Neural cell (in vitro differentiated cells): ENCODE data around the gene TECPR2.
A peak's percentile ranks its signal among the peaks of the same experiment; 100 is the strongest.

ENCODE experiments used
- EP300 ChIP-seq: fragments of 450-650 bp; conservative IDR thresholded peaks from 2 replicates; pipeline ENCODE4 v1.6.1; 2014; ENCODE audit warnings: antibody characterized with exemption, mild to moderate bottlenecking, moderate library complexity; ENCODE audit not compliant: poor library complexity, severe bottlenecking
- EZH2 ChIP-seq: fragments of 200-600, 300-800 bp; shearing (Covaris generic), sonication (generic); IDR thresholded peaks from 2 replicates; pipeline ENCODE4 v1.6.1; 2014; ENCODE audit warnings: antibody characterized with exemption, low read length, borderline replicate concordance, mild to moderate bottlenecking; ENCODE audit not compliant: insufficient read depth, poor library complexity, severe bottlenecking
- POLR2AphosphoS5 ChIP-seq: IDR thresholded peaks from 2 replicates; pipeline ENCODE4 v1.6.1; 2012
- RAD21 ChIP-seq: fragments of 450-650 bp; conservative IDR thresholded peaks from 2 replicates; pipeline ENCODE4 v1.6.1; 2014; ENCODE audit warnings: antibody characterized with exemption, mild to moderate bottlenecking, moderate library complexity
- SMC3 ChIP-seq: fragments of 450-650 bp; conservative IDR thresholded peaks from 2 replicates; pipeline ENCODE4 v1.6.1; 2014; ENCODE audit warnings: antibody characterized with exemption, mild to moderate bottlenecking, moderate library complexity; ENCODE audit not compliant: poor library complexity
- TAF1 ChIP-seq: IDR thresholded peaks from 2 replicates; pipeline ENCODE4 v1.6.1; 2012; ENCODE audit warnings: low read depth
- TF ChIP-seq, protein P1 (sequence below): fragments of 450-650 bp; IDR thresholded peaks from 2 replicates; pipeline ENCODE4 v1.5.1; 2014; ENCODE audit warnings: antibody characterized with exemption, mild to moderate bottlenecking, moderate library complexity; ENCODE audit not compliant: poor library complexity, severe bottlenecking
- TF ChIP-seq, protein P2 (sequence below): IDR thresholded peaks from 2 replicates; pipeline ENCODE4 v1.6.1; 2012; ENCODE audit warnings: borderline replicate concordance

DNA sequence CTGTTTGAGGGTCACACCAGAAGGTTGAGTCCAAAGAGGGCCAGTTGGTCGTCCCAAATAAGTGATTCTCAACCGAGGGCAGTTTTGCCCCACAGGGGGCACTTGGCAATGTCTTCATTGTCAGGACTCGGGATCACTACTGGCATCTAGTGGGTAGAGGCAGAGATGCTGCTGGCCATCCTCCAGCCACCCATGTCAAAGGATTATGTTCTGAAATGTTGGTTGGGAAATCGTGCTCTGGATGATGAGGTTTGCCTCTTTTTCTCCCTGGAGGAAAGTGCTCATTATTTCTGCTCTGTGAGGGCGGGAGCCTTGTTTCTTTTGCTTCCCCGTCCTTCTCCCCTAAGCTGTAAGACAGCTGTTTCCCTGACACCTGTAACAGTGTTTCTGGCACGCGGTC is 39.6 kb upstream of the TECPR2 start:
- TF ChIP-seq, protein P1, sequence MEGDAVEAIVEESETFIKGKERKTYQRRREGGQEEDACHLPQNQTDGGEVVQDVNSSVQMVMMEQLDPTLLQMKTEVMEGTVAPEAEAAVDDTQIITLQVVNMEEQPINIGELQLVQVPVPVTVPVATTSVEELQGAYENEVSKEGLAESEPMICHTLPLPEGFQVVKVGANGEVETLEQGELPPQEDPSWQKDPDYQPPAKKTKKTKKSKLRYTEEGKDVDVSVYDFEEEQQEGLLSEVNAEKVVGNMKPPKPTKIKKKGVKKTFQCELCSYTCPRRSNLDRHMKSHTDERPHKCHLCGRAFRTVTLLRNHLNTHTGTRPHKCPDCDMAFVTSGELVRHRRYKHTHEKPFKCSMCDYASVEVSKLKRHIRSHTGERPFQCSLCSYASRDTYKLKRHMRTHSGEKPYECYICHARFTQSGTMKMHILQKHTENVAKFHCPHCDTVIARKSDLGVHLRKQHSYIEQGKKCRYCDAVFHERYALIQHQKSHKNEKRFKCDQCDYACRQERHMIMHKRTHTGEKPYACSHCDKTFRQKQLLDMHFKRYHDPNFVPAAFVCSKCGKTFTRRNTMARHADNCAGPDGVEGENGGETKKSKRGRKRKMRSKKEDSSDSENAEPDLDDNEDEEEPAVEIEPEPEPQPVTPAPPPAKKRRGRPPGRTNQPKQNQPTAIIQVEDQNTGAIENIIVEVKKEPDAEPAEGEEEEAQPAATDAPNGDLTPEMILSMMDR, result peak; percentile 45
- TF ChIP-seq EP300 (no peak), SMC3 (peak; percentile 34), POLR2AphosphoS5 (no peak), TAF1 (no peak), RAD21 (no peak), EZH2 (no peak)
- TF ChIP-seq, protein P2, sequence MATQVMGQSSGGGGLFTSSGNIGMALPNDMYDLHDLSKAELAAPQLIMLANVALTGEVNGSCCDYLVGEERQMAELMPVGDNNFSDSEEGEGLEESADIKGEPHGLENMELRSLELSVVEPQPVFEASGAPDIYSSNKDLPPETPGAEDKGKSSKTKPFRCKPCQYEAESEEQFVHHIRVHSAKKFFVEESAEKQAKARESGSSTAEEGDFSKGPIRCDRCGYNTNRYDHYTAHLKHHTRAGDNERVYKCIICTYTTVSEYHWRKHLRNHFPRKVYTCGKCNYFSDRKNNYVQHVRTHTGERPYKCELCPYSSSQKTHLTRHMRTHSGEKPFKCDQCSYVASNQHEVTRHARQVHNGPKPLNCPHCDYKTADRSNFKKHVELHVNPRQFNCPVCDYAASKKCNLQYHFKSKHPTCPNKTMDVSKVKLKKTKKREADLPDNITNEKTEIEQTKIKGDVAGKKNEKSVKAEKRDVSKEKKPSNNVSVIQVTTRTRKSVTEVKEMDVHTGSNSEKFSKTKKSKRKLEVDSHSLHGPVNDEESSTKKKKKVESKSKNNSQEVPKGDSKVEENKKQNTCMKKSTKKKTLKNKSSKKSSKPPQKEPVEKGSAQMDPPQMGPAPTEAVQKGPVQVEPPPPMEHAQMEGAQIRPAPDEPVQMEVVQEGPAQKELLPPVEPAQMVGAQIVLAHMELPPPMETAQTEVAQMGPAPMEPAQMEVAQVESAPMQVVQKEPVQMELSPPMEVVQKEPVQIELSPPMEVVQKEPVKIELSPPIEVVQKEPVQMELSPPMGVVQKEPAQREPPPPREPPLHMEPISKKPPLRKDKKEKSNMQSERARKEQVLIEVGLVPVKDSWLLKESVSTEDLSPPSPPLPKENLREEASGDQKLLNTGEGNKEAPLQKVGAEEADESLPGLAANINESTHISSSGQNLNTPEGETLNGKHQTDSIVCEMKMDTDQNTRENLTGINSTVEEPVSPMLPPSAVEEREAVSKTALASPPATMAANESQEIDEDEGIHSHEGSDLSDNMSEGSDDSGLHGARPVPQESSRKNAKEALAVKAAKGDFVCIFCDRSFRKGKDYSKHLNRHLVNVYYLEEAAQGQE, result no peak
